A172 (cell line): ENCODE measurements around the gene CEP70. TPM values are rescaled to one million over a fixed set of nuclear protein-coding genes. Genes with fewer than 3 reads are reported as not detected.
"Not testable (repeated sequence)": the region's sequence is repeated elsewhere in the genome, so short reads cannot be mapped to it uniquely, and the experiment has no call there.

ENCODE experiments used
- DNase-seq: peaks from one replicate; pipeline ENCODE4 v3.0.0-alpha.2; 2015; ENCODE audit warnings: low spot score
- total RNA-seq: library from RNA; depleted of rRNA; stranded (reverse); fragments of >200 nt; shearing (Covaris generic); gene quantifications from 2 replicates; pipeline ENCODE4 v1.2.3, GENCODE V29; 2014

CEP70 gene
- total RNA-seq, 1 experiment from 2014 or later: 30.0 TPM

- DNase-seq: no peak
Observed at GRCh38 chr3:138469874-138470273, 124.2 kb downstream of the CEP70 start.

DNA sequence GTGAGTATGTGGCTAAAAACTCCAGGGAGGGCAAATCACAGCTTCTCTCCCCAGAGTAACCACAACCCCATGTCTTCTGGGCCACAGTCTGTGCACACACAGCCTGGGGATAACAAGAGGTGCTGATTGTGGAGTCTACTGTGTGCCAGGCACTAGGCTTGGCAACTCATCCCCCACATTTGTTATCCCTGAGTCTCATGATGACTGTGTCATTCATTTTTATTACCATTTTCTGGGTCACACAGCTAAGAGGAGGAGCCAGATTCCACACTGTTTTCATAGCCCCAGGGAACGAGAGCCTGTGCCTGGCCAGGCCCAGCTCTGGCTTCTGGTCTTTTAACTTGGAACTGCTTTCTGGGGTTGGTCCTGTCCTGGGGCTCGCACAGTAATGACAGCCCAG lies 125.2 kb downstream of the CEP70 start:
- peak; percentile 62 for DNase-seq

DNA sequence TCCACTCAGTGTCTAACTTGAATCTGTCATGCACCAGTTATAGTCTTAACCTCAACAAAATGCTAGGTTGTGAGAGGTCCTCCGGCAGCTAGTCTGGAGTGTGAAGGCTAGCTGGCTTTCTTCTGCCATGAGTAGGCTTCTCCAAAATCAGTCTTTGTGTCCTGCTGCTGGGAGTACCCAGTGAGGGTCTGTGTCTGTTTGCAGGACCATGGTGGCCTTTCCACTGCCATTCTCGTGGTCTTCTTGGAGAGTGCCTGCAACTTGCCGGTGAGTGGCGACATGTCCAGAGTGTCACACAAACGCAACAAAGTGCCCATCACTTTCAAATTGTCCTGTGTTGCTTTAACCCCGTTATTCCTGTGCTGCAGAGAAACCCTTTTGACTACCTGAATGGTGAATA lies 125.6 kb downstream of the CEP70 start:
- no peak for DNase-seq

- DNase-seq: no peak
Observed at GRCh38 chr3:138467931-138468330, 126.1 kb downstream of the CEP70 start.

GRCh38 chr3:138465925-138466324 lies 128.1 kb downstream of the CEP70 start:
- DNase-seq: no peak

DNA sequence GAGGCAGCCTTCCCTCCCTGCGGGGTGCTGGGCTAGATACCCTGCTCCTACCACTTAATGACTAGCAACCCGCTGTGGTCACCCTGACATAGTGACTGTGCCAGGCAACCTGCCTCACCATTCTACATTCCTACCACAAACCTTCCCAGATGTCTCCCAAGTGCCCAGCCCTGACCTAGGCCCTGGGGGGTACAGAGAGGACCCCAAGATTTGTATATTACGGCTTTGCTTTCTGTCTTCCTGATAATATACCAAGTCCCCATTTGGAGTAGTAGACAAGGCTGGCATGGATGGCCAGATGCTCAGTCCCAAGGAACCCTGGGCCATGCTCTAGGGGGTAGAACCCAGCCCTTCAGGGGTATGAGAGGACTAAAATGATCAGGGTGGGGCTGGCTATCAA lies 128.6 kb downstream of the CEP70 start:
- no peak for DNase-seq

GRCh38 chr3:138464491-138464860 lies 129.6 kb downstream of the CEP70 start:
- DNase-seq: no peak

- DNase-seq: no peak
Observed at GRCh38 chr3:138463724-138464490, 130.2 kb downstream of the CEP70 start.

- DNase-seq: no peak
Observed at GRCh38 chr3:138461896-138462295, 132.2 kb downstream of the CEP70 start.

DNA sequence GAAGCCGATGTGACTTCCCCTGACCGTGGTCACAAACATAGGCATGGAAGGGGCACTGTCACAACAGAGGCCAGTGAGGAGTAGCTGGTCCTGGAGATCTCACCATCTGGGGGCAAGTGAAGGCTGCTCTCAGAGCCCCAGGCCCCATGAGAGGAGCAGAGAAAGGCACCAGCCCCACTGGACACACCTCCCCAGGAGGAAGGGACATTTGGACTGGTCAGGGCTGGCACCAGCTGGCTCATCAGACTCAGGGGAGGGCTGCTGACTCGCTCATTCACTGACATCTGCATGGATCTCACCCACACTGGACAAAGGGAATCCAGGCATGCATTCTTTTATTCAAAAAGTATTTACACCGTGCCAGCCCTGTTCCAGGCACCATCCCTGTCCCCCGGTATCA lies 132.8 kb downstream of the CEP70 start:
- DNase-seq: peak; percentile 64

DNA sequence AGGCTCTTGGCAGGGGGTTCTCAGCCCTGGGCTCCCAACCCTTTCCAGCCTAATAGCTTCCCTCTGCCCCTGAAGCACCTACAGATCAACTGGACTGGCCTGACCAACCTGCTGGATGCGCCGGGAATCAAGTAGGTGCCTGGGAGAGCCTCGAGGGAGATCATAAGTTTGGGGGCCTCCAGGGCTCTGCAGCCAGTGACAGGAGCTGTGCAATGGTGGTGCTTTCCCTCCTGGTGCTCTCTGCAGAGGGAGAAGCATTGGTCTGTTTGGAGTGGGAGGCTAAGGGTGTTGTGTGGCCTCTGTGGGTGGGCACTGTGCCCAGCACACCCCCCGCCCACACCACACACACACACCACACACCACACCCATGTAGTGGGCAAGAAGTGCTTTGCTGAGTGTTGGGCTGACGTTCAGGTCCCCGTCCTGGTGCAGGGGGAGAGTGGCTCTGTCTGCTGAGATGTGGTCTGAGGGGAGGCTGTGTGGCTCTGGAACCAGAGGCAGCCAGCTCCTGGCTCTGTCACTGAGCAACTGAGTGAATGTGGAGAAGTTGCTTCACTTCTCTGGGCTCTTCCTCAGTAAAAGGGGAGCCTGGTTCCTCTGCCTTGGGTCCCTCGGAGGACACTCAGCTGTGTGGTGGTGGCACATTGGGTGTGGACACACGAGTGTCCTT lies 133.4 kb downstream of the CEP70 start:
- no peak for DNase-seq

DNA sequence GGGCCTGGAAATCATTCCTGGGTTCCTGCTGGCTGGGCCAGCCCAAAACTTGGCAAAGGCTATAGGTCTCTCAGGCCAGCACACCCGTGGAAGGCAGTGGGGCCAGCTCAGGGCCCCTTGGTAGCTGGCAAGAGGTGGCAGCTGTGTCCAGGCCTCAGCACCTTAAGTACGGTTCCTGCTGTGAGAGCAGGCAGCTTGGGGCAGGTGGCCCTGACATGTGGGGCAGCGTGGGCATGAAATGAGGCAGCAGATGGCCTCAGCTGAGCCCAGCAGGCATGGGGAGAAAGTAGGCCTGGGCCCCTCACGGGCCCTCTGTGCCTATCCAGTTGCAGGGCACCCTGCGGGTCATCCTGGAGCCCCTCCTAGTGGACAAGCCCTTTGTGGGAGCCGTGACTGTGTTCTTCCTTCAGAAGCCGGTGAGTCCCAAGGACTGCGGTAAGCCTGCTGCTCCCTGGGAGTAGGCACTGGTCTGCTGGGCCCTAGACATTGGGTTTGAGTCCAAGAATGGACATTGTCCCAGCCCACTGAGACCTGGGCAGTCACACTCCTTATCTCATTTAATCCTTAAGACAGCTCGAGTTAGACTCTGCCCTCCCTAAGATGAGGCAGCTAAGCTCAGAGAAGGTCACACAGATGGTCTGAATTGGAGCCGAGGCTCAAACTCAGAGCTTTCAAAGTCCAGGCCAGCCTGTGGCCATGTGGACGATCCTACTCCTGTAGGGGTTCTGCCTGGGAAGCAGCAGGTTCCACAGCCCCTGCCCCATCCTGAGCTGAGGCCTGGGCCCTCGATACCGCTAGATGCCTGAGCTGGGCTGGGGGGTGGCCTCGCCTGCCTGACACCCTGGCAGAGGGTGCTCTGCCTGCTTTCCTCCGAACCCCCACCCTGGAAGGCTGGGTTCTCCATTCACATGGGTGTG lies 134.2 kb downstream of the CEP70 start:
- no peak for DNase-seq

DNA sequence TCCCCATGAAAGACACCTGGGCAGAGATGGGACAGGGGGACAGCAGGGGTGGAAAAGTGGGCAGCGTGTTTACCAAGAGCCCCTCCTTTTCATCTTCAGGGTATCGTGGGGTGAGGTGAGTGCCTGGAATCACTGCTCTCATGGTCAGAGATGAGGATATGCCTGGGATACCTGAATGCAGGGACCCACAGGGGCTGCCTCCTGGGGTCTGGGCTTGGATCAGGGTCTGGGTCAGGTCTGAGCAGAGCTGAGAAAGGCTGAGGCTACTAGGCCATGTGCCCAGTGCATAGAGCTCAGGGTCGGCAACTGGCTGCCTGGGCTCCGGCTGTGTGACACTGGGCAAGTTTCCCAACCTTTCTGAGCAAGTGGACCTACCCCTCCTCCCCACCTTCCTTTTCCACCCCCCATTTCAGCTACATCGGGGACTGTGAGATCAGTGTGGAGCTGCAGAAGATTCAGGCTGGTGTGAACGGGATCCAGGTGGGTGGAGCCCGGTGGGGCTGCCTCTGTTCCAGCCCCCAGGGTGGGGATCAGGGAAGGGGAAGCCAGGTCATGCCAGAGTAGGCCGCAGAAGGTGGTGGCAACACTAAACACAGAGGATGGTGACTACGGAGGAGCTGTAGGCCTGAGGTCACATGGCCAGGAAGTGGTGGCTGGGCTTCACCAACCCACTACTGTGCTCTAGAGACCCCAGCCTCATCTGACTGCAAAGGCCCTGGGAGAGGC lies 135.1 kb downstream of the CEP70 start:
- no peak for DNase-seq

DNA sequence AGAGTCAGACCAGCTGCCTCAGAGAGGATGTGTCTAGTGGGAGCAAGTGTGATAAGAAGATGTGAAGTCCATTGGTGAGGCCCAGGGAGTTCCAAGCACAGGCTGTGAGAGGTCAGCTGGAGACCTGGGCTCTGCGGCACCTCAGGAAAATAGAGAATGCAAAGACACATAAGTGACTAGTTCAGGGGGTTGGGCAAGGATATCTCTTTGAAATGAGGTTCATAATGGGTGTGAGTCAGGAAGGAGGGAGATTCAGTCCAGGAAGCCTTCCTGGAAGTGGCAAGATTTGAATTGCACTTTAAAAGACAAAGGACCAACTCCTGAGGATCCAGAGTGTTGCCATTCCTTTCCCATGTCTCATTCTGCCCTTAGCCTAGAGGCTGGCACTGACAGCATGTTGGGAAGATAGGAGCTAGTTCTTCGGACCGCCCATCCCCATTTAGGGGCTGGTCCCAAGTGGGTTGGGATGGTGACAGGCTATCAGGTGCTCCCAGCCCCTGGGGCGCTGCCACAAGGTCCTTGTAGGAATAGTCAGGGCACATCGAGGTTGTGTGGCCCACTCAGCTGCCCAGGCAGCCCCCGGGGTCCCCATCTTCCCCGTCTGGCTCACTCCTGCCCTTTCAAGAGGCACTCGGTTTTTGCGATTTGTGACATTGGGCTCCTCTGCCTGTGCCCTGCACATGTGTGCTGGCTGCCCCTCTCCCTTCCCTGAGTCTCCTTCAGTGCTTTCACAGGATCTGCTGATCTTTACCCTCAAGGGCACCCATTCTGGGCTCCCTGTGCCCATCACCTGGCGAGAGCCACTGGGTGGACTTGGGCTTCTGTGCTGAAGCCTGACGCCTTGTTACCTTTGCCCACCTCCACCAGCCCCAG lies 136.0 kb downstream of the CEP70 start:
- DNase-seq: peak; percentile 35

DNA sequence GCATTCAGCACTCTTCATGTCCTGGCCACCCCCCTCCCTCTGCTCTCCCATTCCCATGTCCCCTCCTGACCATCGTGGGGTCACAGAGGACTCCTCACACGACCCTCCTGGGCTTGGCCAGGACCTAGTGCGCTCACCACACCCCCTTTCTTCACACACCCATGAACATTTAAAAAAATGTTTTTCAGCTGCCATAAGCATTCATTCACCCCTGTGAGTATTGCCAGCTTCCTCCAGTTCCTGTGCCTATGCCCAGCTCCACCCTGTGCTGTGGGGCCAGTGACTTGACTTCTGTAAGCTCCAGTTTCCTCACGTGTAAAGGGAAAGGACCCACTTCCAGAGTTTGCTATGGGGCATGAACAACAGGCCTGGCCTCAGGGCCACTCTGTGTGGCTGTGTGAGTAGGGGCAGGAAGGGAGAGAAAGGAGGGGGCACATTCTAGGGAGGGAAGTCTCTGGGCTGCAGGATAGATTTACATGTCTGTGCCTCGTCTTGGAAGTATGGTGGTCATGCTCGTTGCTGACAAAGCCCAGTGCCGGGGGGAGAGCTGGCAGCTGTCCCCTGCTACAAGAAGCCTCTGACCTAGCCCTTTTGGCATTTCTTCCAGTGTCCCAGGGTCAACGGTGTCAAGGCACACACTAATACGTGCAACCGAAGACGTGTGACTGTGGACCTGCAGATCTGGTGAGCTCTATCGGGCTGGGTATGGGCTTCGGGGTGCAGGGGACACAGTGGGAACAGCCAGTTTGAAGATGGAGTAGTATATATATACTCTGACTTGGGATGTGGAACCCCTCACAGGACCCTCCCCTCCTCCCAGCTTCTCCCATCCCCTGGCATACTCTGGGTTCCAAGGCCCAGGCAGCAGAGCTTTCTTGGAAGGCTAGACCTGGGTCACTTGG lies 136.8 kb downstream of the CEP70 start:
- no peak for DNase-seq

DNA sequence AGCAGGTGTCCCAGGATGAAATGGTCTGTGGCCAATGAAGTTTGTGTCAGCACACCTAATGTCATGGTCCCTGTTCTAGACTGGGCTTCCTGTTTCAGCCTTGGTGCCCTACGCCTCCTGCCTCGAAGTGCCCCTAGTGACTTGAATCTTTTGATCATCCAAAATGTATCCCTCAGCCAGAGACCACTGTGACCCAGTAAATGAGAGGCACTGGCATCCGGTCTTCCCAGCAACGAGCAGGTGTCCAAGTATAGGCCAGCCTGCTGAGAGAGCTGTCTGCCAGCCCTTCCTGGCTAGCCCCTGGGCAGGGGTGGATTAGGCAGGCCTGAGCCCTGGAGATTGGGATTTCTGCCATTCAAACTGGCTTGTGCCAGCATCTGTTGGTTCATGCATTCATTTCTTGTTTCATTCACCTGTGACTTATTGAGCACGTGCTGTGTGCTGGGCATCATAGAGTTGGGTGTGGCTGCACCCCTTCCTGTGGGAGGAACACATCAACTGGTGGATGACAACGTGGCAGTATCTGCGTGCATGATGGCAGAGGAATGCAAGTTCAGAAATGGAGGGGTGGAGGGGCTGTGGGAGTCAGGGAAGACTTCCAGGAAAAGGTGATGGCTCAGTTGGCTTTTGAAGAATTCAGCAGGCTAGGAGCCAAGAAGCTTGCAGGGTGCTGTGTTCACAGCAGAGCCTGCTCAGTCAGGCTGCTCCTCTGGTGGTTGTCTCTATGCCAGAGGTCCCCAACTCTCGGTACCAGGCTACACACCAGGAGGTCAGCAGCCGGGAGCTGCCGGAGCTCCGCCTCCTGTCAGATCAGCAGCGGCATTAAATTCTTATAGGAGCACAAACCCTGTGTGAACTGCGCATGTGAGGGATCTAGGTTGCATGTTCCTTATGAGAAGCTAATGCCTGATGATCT lies 138.0 kb downstream of the CEP70 start:
- DNase-seq: peak; percentile 73

GRCh38 chr3:138453940-138454339 lies 140.1 kb downstream of the CEP70 start:
- not testable (repeated sequence) for DNase-seq

- peak; percentile 21 for DNase-seq
Observed at GRCh38 chr3:138452436-138452835, 141.6 kb downstream of the CEP70 start.
